Adipocyte (in vitro differentiated cells): Measurements from ENCODE around the gene WDFY4.

Experiments used
- DNase-seq: peaks from one replicate; pipeline ENCODE4 v3.0.0-alpha.2; 2015; ENCODE audit warnings: low read depth
- H3K27me3 ChIP-seq: replicated peaks from 2 replicates; pipeline ENCODE4 v1.7.0; 2013; ENCODE audit warnings: mild to moderate bottlenecking, low read length, moderate library complexity; ENCODE audit not compliant: control insufficient read depth, insufficient read depth
- H3K36me3 ChIP-seq: 2 replicates; pipeline ENCODE4 v1.7.0; 2013; ENCODE audit warnings: low read length, mild to moderate bottlenecking, moderate library complexity; ENCODE audit not compliant: control insufficient read depth, insufficient read depth, severe bottlenecking
- H3K4me1 ChIP-seq: 2 replicates; pipeline ENCODE4 v1.7.0; 2013; ENCODE audit warnings: mild to moderate bottlenecking, low read length, moderate library complexity; ENCODE audit not compliant: control insufficient read depth, insufficient read depth
- H3K4me3 ChIP-seq: 2 replicates; pipeline ENCODE4 v1.7.0; 2013; ENCODE audit warnings: mild to moderate bottlenecking, low read length, moderate library complexity
- H3K9ac ChIP-seq: 2 replicates; pipeline ENCODE4 v1.7.0; 2013; ENCODE audit warnings: mild to moderate bottlenecking, low read length, moderate library complexity
- H3K9me3 ChIP-seq: 2 replicates; pipeline ENCODE4 v1.7.0; 2013; ENCODE audit warnings: mild to moderate bottlenecking, low read length, moderate library complexity; ENCODE audit not compliant: control insufficient read depth

WDFY4 gene

GRCh38 chr10:48694371-48695030, 9.8 kb downstream of the WDFY4 start:
- no peak overlapping the region for H3K4me3 ChIP-seq

GRCh38 chr10:48695636-48696534, 11.2 kb downstream of the WDFY4 start:
- H3K36me3 ChIP-seq: no peaks in the 10 kb centered on the region
- no peak overlapping the region for H3K4me3 ChIP-seq
- H3K9ac ChIP-seq: no peak overlapping the region
- peaks cover 53% of the 10 kb centered on the region for H3K27me3 ChIP-seq
- H3K9me3 ChIP-seq: no peaks in the 10 kb centered on the region
- no peak for DNase-seq
- H3K4me1 ChIP-seq: no peaks in the 10 kb centered on the region

More at GRCh38 chr10:48694371-48695030, 9.8 kb downstream of the WDFY4 start:
- no peaks in the 10 kb centered on the region for H3K36me3 ChIP-seq
- no peaks in the 10 kb centered on the region for H3K9me3 ChIP-seq
- H3K27me3 ChIP-seq: peaks cover 49% of the 10 kb centered on the region
- H3K9ac ChIP-seq: no peak overlapping the region
- no peaks in the 10 kb centered on the region for H3K4me1 ChIP-seq
- DNase-seq: no peak

- Histone ChIP-seq H3K9ac (no peak overlapping the region), H3K27me3 (peaks cover 57% of the 10 kb centered on the region), H3K9me3 (no peaks in the 10 kb centered on the region), H3K4me1 (no peaks in the 10 kb centered on the region), H3K4me3 (no peak overlapping the region), H3K36me3 (no peaks in the 10 kb centered on the region)
- no peak for DNase-seq
These were observed 11.8 kb downstream of the WDFY4 start for GRCh38 chr10:48696535-48696873.

GRCh38 chr10:48697091-48697490, 12.4 kb downstream of the WDFY4 start:
- H3K9me3 ChIP-seq: no peaks in the 10 kb centered on the region
- no peaks in the 10 kb centered on the region for H3K4me1 ChIP-seq
- H3K27me3 ChIP-seq: peaks cover 57% of the 10 kb centered on the region
- no peak overlapping the region for H3K9ac ChIP-seq
- DNase-seq: no peak
- no peak overlapping the region for H3K4me3 ChIP-seq
- H3K36me3 ChIP-seq: no peaks in the 10 kb centered on the region

GRCh38 chr10:48697821-48698764, 13.4 kb downstream of the WDFY4 start:
- no peak for DNase-seq

GRCh38 chr10:48699011-48699627, 14.4 kb downstream of the WDFY4 start:
- H3K9ac ChIP-seq: no peak overlapping the region
- no peaks in the 10 kb centered on the region for H3K36me3 ChIP-seq
- H3K9me3 ChIP-seq: no peaks in the 10 kb centered on the region
- DNase-seq: no peak
- peaks cover 55% of the 10 kb centered on the region for H3K27me3 ChIP-seq
- no peaks in the 10 kb centered on the region for H3K4me1 ChIP-seq
- H3K4me3 ChIP-seq: no peak overlapping the region

More at GRCh38 chr10:48697821-48698764, 13.4 kb downstream of the WDFY4 start:
- Histone ChIP-seq H3K27me3 (peaks cover 54% of the 10 kb centered on the region), H3K9me3 (no peaks in the 10 kb centered on the region), H3K4me3 (no peak overlapping the region), H3K4me1 (no peaks in the 10 kb centered on the region), H3K36me3 (no peaks in the 10 kb centered on the region), H3K9ac (no peak overlapping the region)

GRCh38 chr10:48700071-48700470, 15.4 kb downstream of the WDFY4 start:
- no peak for DNase-seq

GRCh38 chr10:48700493-48700892, 15.8 kb downstream of the WDFY4 start:
- Histone ChIP-seq H3K9me3 (no peaks in the 10 kb centered on the region), H3K9ac (no peak overlapping the region), H3K4me3 (no peak overlapping the region), H3K27me3 (peaks cover 61% of the 10 kb centered on the region), H3K4me1 (no peaks in the 10 kb centered on the region), H3K36me3 (no peaks in the 10 kb centered on the region)
- DNase-seq: no peak

More at GRCh38 chr10:48700071-48700470, 15.4 kb downstream of the WDFY4 start:
- no peaks in the 10 kb centered on the region for H3K9me3 ChIP-seq
- no peaks in the 10 kb centered on the region for H3K4me1 ChIP-seq
- peaks cover 59% of the 10 kb centered on the region for H3K27me3 ChIP-seq
- H3K4me3 ChIP-seq: no peak overlapping the region
- H3K9ac ChIP-seq: no peak overlapping the region
- H3K36me3 ChIP-seq: no peaks in the 10 kb centered on the region

GRCh38 chr10:48701139-48701901, 16.6 kb downstream of the WDFY4 start:
- Histone ChIP-seq H3K4me1 (no peaks in the 10 kb centered on the region), H3K4me3 (no peak overlapping the region), H3K9me3 (no peaks in the 10 kb centered on the region), H3K9ac (no peak overlapping the region), H3K36me3 (no peaks in the 10 kb centered on the region), H3K27me3 (peaks cover 60% of the 10 kb centered on the region)
- no peak for DNase-seq

- Histone ChIP-seq H3K27me3 (peaks cover 54% of the 10 kb centered on the region), H3K9ac (no peak overlapping the region), H3K9me3 (no peaks in the 10 kb centered on the region), H3K4me1 (no peaks in the 10 kb centered on the region), H3K36me3 (no peaks in the 10 kb centered on the region), H3K4me3 (no peak overlapping the region)
- DNase-seq: no peak
These were observed 17.3 kb downstream of the WDFY4 start for GRCh38 chr10:48701941-48702340.
